ENCODE results near the gene NTN1.

- TF ChIP-seq CTCF (IDR thresholded peaks at IDR 0.05): no peak
- TF ChIP-seq POLR2AphosphoS5 (IDR thresholded peaks at IDR 0.05; ENCODE audit: low read depth, low read length): no peak
- no peak for TF ChIP-seq TCF7L2 (IDR thresholded peaks at IDR 0.05; ENCODE audit: low read depth, low read length)
Measured at GRCh38 chr17:9192010-9192409, 170.7 kb downstream of the NTN1 start.
